H9 (cell line): Measurements from ENCODE around the gene DNAJC1. TPM values are rescaled to one million over a fixed set of nuclear protein-coding genes. Genes with fewer than 3 reads are reported as not detected.
A peak's percentile ranks its signal among the peaks of the same experiment; 100 is the strongest.

ENCODE experiments used
- DNase-seq: peaks from one replicate; pipeline ENCODE4 v3.0.0-alpha.2; 2017
- H2AFZ ChIP-seq: one replicate; pipeline ENCODE4 v1.6.1; 2013; ENCODE audit warnings: mild to moderate bottlenecking, low read length, control low read depth, moderate library complexity
- H2AK5ac ChIP-seq: 2 replicates; pipeline ENCODE4 v1.6.1; 2013; ENCODE audit warnings: low read length, control low read depth, mixed read lengths; ENCODE audit not compliant: insufficient read length
- H2BK120ac ChIP-seq: one replicate; pipeline ENCODE4 v1.6.1; 2013; ENCODE audit warnings: low read depth, mild to moderate bottlenecking, low read length, control low read depth, inconsistent platforms; ENCODE audit not compliant: poor library complexity, severe bottlenecking
- H2BK12ac ChIP-seq: 2 replicates; pipeline ENCODE4 v1.6.1; 2013; ENCODE audit warnings: low read length, control low read depth, mixed read lengths, low read depth; ENCODE audit not compliant: insufficient read length
- H2BK15ac ChIP-seq: 2 replicates; pipeline ENCODE4 v1.6.1; 2013; ENCODE audit warnings: low read depth, low read length, control low read depth
- H2BK20ac ChIP-seq: one replicate; pipeline ENCODE4 v1.6.1; 2013; ENCODE audit warnings: low read depth, mild to moderate bottlenecking, low read length, control low read depth, inconsistent platforms; ENCODE audit not compliant: poor library complexity, severe bottlenecking
- H2BK5ac ChIP-seq: 2 replicates; pipeline ENCODE4 v1.6.1; 2013; ENCODE audit warnings: low read length, control low read depth, mixed read lengths; ENCODE audit not compliant: insufficient read length
- H3K14ac ChIP-seq: 2 replicates; pipeline ENCODE4 v1.6.1; 2013; ENCODE audit warnings: low read length, control low read depth; ENCODE audit not compliant: insufficient read depth
- H3K18ac ChIP-seq: 2 replicates; pipeline ENCODE4 v1.6.1; 2013; ENCODE audit warnings: low read depth, mild to moderate bottlenecking, mixed read lengths, low read length, control low read depth; ENCODE audit not compliant: insufficient read length
- H3K23ac ChIP-seq: 2 replicates; pipeline ENCODE4 v1.6.1; 2013; ENCODE audit warnings: low read length, control low read depth, mixed read lengths, low read depth; ENCODE audit not compliant: insufficient read length
- H3K23me2 ChIP-seq: 2 replicates; pipeline ENCODE4 v1.6.1; 2013; ENCODE audit warnings: low read depth, mild to moderate bottlenecking, mixed read lengths, low read length, control low read depth; ENCODE audit not compliant: insufficient read length, poor library complexity, severe bottlenecking
- H3K27ac ChIP-seq: 2 replicates; pipeline ENCODE4 v1.5.1; 2013; ENCODE audit warnings: low read length, control low read depth, mixed read lengths, low read depth; ENCODE audit not compliant: insufficient read length
- H3K27me3 ChIP-seq: 2 replicates; pipeline ENCODE4 v1.6.1; 2013; ENCODE audit warnings: low read length, control low read depth, inconsistent platforms; ENCODE audit not compliant: insufficient read depth
- H3K4ac ChIP-seq: 2 replicates; pipeline ENCODE4 v1.6.1; 2013; ENCODE audit warnings: low read depth, mild to moderate bottlenecking, control low read depth, inconsistent platforms, low read length, moderate library complexity
- H3K4me1 ChIP-seq: 2 replicates; pipeline ENCODE4 v1.6.1; 2013; ENCODE audit warnings: low read length, control low read depth, inconsistent platforms; ENCODE audit not compliant: insufficient read depth
- H3K4me2 ChIP-seq: 2 replicates; pipeline ENCODE4 v1.6.1; 2013; ENCODE audit warnings: low read length, control low read depth, mixed read lengths; ENCODE audit not compliant: insufficient read length, insufficient read depth
- H3K56ac ChIP-seq: 2 replicates; pipeline ENCODE4 v1.6.1; 2013; ENCODE audit warnings: low read depth, mild to moderate bottlenecking, mixed read lengths, low read length, control low read depth; ENCODE audit not compliant: insufficient read length
- H3K79me1 ChIP-seq: 2 replicates; pipeline ENCODE4 v1.6.1; 2013; ENCODE audit warnings: low read depth, mild to moderate bottlenecking, moderate library complexity, low read length, control low read depth, inconsistent platforms; ENCODE audit not compliant: insufficient read depth, poor library complexity, severe bottlenecking
- H3K79me2 ChIP-seq: 2 replicates; pipeline ENCODE4 v1.6.1; 2013; ENCODE audit warnings: low read length, control low read depth, inconsistent platforms; ENCODE audit not compliant: insufficient read depth
- H3K9ac ChIP-seq: 2 replicates; pipeline ENCODE4 v1.6.1; 2013; ENCODE audit warnings: low read length, control low read depth, mixed read lengths; ENCODE audit not compliant: insufficient read length; ENCODE audit errors: extremely low read depth
- H3K9me3 ChIP-seq: one replicate; pipeline ENCODE4 v1.6.1; 2013; ENCODE audit warnings: low read depth, low read length, inconsistent platforms; ENCODE audit not compliant: control insufficient read depth
- H3T11ph ChIP-seq: one replicate; pipeline ENCODE4 v1.6.1; 2013; ENCODE audit warnings: mild to moderate bottlenecking, low read length, control low read depth, inconsistent platforms
- H4K20me1 ChIP-seq: one replicate; pipeline ENCODE4 v1.6.1; 2013; ENCODE audit not compliant: control insufficient read depth, insufficient read length, insufficient read depth
- H4K5ac ChIP-seq: 2 replicates; pipeline ENCODE4 v1.6.1; 2013; ENCODE audit warnings: low read depth, mild to moderate bottlenecking, mixed read lengths, low read length, control low read depth; ENCODE audit not compliant: insufficient read length
- H4K8ac ChIP-seq: replicated peaks from 2 replicates; pipeline ENCODE4 v1.6.1; 2013; ENCODE audit warnings: low read length, control low read depth, mixed read lengths, low read depth; ENCODE audit not compliant: insufficient read length
- H4K91ac ChIP-seq: 2 replicates; pipeline ENCODE4 v1.6.1; 2013; ENCODE audit warnings: low read depth, mild to moderate bottlenecking, moderate library complexity, mixed read lengths, low read length, control low read depth; ENCODE audit not compliant: insufficient read length
- H3K27ac Mint-ChIP-seq, 3 experiments: 2 replicates in 2 of 3; 3 replicates in 1 of 3; pipeline ENCODE4 v1.8.0; 2020 to 2021; ENCODE audit warnings: mixed read lengths in 3 of 3, mild to moderate bottlenecking in 1 of 3, moderate library complexity in 1 of 3
- H3K27me3 Mint-ChIP-seq: 2 replicates; pipeline ENCODE4 v1.8.0; 2021; ENCODE audit warnings: low read depth, mild to moderate bottlenecking, moderate library complexity, mixed read lengths
- H3K36me3 Mint-ChIP-seq, 3 experiments: 2 replicates in 2 of 3; 3 replicates in 1 of 3; pipeline ENCODE4 v1.8.0; 2020 to 2021; ENCODE audit warnings: low read depth in 3 of 3, mixed read lengths in 3 of 3; ENCODE audit not compliant: insufficient read depth in 1 of 3
- H3K4me1 Mint-ChIP-seq, 2 experiments: 2 replicates each; pipeline ENCODE4 v1.8.0; 2020; ENCODE audit warnings: mixed read lengths in 2 of 2
- H3K4me3 Mint-ChIP-seq, 2 experiments: 2 replicates in 1 of 2; 3 replicates in 1 of 2; pipeline ENCODE4 v1.8.0; 2020 to 2021; ENCODE audit warnings: mild to moderate bottlenecking in 2 of 2, mixed read lengths in 2 of 2, moderate library complexity in 1 of 2
- H3K9me3 Mint-ChIP-seq, 2 experiments: 2 replicates in 1 of 2; 3 replicates in 1 of 2; pipeline ENCODE4 v1.8.0; 2020; ENCODE audit warnings: mild to moderate bottlenecking in 2 of 2, mixed read lengths in 2 of 2, moderate library complexity in 1 of 2
- WGBS: extraction: QIAGEN DNeasy Blood & Tissue Kit; methylation state at CpG from one replicate; pipeline ENCODE4 v1.1.7; 2013; ENCODE audit warnings: missing lambda C conversion rate, low lambda C conversion rate, mixed read lengths; ENCODE audit not compliant: insufficient read length; ENCODE audit errors: extremely low coverage; 5-methylcytosine and 5-hydroxymethylcytosine counted together
- total RNA-seq: library from RNA; stranded (reverse); gene quantifications from 2 replicates; pipeline ENCODE4 v1.2.1, GENCODE V29; 2021
- TF ChIP-seq, protein P1 (sequence below): fragments of 200-600 bp; sonication (generic); conservative IDR thresholded peaks from 3 replicates; pipeline ENCODE4 v1.8.0; 2021; ENCODE audit warnings: antibody characterized with exemption, mild to moderate bottlenecking

DNAJC1 gene
- total RNA-seq, 1 experiment from 2014 or later: 11.2 TPM

DNA sequence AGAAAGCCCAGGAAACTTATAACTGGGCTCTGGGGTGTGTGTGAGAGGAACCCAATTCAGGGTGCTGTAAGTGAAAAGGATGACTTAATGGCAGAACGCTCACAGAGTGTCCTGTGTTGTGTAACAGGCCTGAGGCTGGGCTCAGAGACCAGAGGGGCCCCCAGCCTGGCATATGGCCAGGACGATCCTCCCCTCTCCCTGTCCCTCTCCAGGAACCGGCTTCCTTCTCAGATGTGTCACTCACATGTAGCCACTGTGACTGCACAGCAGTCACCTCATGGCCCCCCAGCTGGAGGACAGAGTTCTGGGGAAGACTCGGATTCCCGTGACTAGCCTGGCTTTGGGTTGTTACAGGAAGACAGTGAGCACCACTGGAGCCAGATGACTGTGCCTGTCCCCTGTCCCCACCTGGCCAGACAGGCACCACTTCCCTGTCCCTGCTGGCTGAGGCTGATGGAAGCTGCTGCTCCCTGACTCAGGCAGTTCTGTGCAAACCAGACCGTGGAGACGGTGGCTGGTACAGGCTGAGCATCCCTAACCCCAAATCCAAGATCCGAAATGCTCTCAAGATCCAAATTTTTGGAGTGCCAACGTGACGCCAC lies 249.0 kb downstream of the DNAJC1 start:
- no peak for DNase-seq
- Histone ChIP-seq H3K56ac (no peak overlapping the region), H3K4ac (no peak overlapping the region), H2BK20ac (no peak overlapping the region), H3K23me2 (no peaks in the 10 kb centered on the region), H2BK120ac (no peak overlapping the region), H2AFZ (no peak overlapping the region), H4K20me1 (no peaks in the 10 kb centered on the region), H3K79me2 (no peaks in the 10 kb centered on the region), H4K5ac (no peak overlapping the region), H3K4me2 (no peak overlapping the region), H3K27ac (no peak overlapping the region), H3K9me3 (no peaks in the 10 kb centered on the region), H3K23ac (no peak overlapping the region), H3T11ph (no peak overlapping the region), H3K18ac (no peak overlapping the region), H3K14ac (no peak overlapping the region), H4K8ac (no peak overlapping the region), H3K79me1 (no peaks in the 10 kb centered on the region), H2AK5ac (no peak overlapping the region), H2BK5ac (no peak overlapping the region), H3K9ac (no peak overlapping the region), H3K27me3 (no peaks in the 10 kb centered on the region), H3K4me1 (peaks cover 9% of the 10 kb centered on the region; the same call in 1 of the 2 replicates), H4K91ac (no peak overlapping the region), H2BK12ac (no peak overlapping the region), H2BK15ac (no peak overlapping the region)
- TF ChIP-seq, protein P1, sequence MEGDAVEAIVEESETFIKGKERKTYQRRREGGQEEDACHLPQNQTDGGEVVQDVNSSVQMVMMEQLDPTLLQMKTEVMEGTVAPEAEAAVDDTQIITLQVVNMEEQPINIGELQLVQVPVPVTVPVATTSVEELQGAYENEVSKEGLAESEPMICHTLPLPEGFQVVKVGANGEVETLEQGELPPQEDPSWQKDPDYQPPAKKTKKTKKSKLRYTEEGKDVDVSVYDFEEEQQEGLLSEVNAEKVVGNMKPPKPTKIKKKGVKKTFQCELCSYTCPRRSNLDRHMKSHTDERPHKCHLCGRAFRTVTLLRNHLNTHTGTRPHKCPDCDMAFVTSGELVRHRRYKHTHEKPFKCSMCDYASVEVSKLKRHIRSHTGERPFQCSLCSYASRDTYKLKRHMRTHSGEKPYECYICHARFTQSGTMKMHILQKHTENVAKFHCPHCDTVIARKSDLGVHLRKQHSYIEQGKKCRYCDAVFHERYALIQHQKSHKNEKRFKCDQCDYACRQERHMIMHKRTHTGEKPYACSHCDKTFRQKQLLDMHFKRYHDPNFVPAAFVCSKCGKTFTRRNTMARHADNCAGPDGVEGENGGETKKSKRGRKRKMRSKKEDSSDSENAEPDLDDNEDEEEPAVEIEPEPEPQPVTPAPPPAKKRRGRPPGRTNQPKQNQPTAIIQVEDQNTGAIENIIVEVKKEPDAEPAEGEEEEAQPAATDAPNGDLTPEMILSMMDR: no peak
- no CpG with 5 or more reads among the region's 10 CpGs for WGBS
- Mint-ChIP-seq H3K36me3 (no peaks in the 10 kb centered on the region; a peak in 1 of 7 replicates), H3K27ac (peak overlapping the region in 1 of 3 experiments; percentile 55; a peak in 2 of 7 replicates), H3K27me3 (no peaks in the 10 kb centered on the region), H3K4me3 (no peak overlapping the region), H3K4me1 (peaks cover 74 to 75% of the 10 kb centered on the region in 2 experiments), H3K9me3 (no peaks in the 10 kb centered on the region; a peak in 1 of 5 replicates)
